Daoy (cell line): ENCODE results near the gene XAGE3. TPM values are rescaled to one million over a fixed set of nuclear protein-coding genes. Genes with fewer than 3 reads are reported as not detected.
"Not testable (repeated sequence)": the region's sequence is repeated elsewhere in the genome, so short reads cannot be mapped to it uniquely, and the experiment has no call there.

Experiments used
- DNase-seq: peaks from one replicate; pipeline ENCODE4 v3.0.0-alpha.2; 2015; ENCODE audit warnings: low read depth
- total RNA-seq: library from RNA; depleted of rRNA; stranded (reverse); fragments of >200 nt; shearing (Covaris generic); gene quantifications from 2 replicates; pipeline ENCODE4 v1.2.3, GENCODE V29; 2014; rRNA removed

The XAGE3 gene, protein sequence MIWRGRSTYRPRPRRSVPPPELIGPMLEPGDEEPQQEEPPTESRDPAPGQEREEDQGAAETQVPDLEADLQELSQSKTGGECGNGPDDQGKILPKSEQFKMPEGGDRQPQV
- not detected in 2 replicates for total RNA-seq

DNA sequence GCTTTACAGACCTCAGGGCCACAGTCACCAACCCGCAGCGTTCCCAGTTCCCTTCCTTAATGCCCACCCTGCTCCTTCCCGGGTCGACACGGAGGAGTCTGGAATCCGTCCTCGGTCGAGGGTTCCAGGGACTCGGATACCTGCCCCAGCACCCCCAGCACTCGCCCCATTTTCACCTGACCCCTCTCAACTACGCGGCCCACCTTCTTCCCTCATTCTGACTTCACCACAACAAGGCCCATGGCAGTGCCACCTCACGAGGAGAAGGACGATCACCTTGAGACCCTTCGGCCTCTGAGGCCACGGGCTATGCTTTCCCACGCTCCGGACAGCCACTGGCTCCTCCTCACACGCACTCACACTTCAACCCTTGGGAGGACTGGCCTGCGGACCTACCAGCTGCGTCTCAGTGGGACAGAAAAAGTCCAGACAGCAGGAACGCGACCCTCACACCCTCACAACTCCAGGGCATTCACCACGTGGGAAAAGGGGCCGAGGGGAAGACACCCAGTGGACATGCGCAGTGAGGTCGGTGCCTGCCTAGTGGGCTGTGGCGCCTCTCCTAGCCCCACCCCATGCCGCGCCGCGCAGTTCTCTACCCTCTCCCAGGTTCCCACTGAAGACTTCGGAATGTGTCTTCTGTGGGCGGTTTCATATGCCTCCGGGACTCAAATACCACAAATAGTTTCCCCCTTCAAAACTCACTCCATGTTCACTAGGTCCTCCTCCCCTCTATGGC, at the start of gene XAGE3:
XAGE3 (minus strand) TSS at position 474 of the 739 bp plus-strand sequence. CDS start 950 bp downstream, outside the sequence.
- DNase-seq, result no peak

DNA sequence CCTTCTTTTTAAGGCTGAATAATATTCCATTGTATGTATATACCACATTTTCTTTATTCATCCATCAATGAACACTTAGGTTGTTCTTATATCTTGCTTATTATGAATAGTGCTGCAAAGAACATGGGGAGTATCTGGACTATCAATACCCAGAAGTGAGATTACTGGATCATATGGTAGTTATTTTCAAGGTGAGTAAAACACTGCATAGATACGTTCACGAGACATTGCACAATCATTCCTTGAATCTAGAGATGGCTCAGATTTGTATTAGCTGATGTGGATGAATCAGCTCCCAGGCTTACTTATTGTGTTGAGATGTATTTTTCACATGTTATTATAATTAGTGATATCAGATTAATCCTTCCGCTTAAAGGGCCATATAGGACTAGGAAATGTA, 46.8 kb upstream of the XAGE3 start:
- not testable (repeated sequence) for DNase-seq

DNA sequence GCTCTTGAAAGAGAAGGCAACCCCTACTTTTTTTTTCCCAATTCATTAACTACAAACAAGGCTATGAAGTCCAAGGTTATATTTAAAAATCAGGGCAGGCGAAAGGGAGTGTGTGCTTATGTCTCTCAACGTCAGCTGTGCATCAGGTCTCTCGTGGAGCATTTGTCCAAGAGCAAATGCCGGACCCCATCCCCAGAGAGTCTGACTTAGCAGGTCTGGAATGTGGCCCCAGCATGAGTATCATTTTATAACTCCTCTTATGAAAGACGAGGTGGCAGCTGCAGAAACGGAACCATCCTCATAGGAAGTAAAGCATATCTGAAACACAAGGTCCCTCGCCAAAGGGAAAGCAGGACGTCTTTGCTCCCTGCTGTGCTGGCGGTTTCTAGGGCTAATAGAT, 45.8 kb upstream of the XAGE3 start:
- not testable (repeated sequence) for DNase-seq

- not testable (repeated sequence) for DNase-seq
Observed at GRCh38 chrX:52909313-52909969, 41.6 kb upstream of the XAGE3 start.

DNA sequence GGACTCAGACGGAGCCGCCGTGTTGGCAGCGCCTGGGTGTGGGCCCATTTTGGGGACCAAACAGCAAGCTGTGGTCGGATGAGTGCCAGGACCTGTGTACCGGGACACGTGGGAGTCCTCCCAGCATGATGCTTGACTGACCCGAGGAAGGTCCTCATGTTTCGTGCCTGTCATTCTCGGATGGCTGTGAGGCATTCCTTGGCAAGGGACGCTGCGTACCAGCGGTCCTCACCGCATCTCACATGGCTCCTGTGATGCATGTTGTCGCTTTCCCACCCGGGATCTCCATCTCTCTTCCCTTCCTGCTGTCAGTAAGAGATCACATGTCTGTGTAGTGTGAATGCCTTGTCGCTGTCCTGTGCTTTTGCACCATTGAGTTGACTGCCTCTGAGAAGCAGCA, 40.0 kb upstream of the XAGE3 start:
- not testable (repeated sequence) for DNase-seq

- DNase-seq, result not testable (repeated sequence)
Observed at GRCh38 chrX:52907137-52907536, 39.3 kb upstream of the XAGE3 start.

DNA sequence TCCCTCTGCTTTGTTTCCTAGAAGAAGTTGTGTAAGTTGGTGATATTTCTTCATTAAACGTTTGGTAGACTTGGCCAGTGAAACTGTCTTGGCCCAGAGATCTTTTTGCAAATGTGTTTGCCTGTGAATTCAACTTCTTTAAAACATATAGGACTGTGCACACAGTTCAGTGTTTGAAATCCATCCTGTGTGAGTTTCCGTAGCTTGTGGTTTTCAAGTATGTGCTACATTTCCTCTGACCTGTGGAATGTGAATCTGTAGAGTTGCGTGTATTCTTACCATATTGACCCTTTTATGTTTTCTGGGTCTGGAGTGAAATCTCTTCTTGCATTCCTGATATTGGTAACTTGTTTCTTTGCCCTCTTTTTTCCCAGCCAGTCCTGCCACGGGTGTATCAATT, 38.2 kb upstream of the XAGE3 start:
- DNase-seq, result not testable (repeated sequence)

- DNase-seq, result not testable (repeated sequence)
Observed at GRCh38 chrX:52905531-52905930, 37.6 kb upstream of the XAGE3 start.

DNA sequence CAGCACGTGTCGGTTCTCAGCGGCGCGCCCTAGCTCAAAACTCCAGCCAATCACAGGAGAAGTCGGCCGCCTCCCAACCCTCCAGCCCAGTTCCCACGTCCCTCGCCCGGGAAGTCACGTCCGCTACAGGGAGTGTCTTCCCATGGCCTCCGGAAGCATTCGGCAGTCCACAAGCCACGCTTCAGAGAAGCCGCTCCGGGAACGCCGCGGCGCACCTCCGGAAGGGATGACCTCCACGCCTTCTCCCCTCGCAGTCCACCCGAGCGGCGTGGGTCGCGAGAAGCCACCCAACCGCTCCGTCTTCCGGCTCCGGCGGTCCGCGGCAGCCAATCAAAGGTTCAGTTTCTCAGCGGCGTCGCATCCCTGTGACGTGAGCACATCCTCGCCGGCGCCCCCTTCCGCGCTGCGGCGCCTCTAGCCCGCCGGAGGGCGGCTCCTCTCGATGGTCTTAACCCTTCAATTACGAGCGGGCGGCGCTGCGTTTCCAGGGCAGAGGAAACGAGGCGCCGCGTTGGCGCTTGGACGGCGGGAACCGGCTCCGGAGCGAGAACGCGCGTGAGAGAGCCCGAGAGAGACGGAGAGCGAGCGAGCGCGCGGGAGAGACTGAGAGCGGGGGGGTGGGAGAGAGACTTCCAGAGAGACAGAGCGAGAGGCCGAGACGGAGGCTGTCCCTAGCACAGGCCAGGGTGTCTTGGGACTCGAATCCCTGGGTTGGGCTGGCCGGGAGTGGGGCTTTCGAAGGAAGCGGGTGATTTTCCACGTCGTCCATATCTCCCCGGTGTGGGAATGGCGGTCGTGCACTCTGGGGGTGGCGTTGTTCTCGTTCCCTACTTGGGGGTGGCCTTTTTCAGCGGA, 29.2 kb upstream of the XAGE3 start, which contains the start of gene FAM156B:
FAM156B (plus strand) TSS at position 476 of the 855 bp plus-strand sequence. CDS start 9,896 bp downstream, outside the sequence.
- DNase-seq, result not testable (repeated sequence)

DNA sequence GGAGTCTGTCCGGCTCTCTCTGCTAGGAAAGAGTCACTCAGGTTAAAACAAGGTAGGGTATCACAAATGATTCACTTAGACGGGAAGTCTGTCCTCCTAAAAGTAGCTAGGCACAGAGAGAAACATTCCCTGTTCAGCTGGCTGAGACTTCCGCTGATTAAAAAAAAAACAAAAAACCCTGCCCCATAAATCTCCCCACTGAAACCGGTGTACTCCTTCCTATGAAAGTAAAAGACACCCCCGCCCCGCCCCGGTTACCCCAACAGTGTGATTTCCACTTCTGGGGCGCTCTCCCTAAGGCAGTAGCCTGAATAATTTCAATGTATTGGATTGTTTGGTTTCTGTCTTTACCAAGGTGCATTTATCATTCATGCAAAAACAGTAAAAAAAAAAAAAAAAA, 28.6 kb upstream of the XAGE3 start:
- DNase-seq, result not testable (repeated sequence)

GRCh38 chrX:52888090-52888489, 20.2 kb upstream of the XAGE3 start:
- DNase-seq, result not testable (repeated sequence)

GRCh38 chrX:52887459-52887858, 19.6 kb upstream of the XAGE3 start:
- not testable (repeated sequence) for DNase-seq

DNA sequence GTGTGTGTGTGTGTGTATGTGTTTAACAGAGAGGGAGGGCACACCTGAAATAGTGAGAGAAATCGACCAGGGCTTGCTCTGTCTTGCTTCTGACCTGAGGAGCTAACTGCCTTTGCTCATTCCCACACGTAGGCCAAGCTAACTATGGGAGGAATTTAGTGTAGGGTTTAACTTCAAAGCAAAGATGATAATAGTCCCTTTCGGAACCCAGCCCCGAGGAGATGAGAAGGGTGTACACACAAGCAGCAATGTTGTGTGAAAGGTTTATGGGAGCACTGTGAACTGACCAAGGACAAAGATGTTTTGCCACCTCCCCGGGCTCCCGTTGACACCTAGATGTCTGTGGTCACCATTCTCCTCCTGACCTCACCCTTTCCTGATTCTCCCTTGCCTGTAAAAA, 8.5 kb upstream of the XAGE3 start:
- DNase-seq, result not testable (repeated sequence)

DNA sequence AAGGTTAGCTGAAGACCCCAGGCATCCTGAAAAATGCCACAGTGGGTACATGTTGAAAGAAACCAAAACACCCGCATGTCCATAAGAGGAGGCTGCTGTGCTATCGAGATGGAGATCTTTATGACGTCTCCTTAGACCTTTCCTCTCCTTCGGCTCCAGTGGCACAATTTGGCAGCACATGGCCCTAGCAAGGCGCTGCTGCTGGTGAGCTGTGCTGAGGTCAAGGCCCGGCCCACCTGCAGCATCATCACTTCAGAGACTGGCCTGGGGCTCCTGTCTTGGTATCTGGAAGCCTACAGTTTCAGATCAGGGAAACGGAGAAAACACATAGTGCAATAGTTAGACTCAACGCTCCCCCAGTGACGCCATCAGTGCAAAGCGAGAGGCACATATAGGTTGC, 7.6 kb upstream of the XAGE3 start:
- not testable (repeated sequence) for DNase-seq

DNA sequence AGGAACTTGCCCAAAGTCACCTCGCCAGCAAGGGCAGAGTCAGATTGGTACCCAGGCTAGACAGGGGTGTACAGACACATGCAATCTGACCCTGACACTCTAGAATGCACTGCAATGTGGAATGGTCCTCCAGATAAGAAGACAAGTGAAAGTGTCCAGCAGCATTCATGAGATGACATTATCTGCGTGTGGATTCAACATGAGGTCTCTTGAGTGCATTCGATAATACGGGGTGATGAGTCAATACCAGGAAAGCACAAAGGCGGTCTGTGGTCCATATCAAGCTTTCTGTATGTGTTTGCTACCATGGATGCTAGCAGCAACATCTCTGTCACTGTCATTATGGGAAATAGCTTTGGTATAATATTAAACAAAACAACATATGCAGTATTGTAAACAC, 6.8 kb upstream of the XAGE3 start:
- no peak for DNase-seq

- DNase-seq, result not testable (repeated sequence)
Observed at GRCh38 chrX:52873825-52874224, 5.9 kb upstream of the XAGE3 start.

- no peak for DNase-seq
Observed at GRCh38 chrX:52870046-52870445, 2.2 kb upstream of the XAGE3 start.

DNA sequence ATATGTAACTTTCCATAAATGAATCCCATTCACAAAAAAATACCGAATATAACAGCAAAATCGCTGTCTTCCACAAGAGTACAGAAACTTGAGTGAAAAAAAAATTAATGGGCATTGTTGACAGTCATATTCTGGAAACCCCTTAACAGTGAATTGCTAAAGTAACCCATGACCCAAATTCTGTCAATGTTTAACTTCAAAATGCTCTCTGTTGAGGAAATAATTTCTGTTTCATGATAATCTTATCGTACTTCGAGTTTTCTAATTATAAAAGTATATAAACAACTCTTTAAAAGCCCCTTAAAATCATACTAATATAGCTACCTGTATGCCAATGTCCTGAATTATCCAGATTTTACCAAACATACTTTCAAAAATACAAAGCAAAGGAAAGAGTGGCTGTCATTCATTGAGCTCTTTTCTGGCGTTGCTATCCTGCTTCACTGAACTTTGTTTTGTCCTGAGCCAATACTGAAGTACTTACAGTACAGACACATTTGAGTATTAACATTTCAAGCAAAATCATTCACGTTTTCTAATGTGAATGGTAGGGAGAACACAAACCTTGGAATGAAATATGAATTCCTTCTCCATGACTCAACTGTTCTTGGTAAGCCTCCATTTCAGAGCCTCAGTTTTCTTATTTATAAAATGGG, 2.4 kb downstream of the XAGE3 start:
- DNase-seq, result no peak

DNA sequence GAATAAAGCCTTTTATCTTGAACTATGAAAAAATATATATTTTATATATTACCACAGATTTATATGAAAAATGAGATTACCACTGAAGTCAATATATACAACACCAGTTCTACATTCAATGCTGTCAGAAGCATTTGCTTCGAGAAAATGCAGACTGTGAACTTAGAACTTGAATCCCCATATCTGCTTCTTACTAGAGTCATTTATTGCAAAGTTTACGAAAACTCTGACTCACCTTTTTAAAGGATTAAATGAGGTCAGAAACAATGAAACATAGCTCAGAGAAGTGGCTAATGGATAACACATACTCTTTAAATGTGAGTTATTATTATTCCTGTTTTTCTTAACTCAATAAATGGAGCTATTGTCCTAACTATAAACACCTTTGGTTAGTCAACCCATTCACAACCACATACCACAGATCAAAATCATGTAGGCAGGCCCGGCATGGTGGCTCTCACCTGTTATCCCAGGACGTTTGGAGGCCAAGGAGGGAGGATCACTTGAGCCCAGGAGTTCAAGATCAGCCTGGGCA, 10.8 kb downstream of the XAGE3 start:
- not testable (repeated sequence) for DNase-seq

- no peak for DNase-seq
Observed at GRCh38 chrX:52852110-52852860, 15.6 kb downstream of the XAGE3 start.
